ENCODE results near the gene PLXNA1.

DNA sequence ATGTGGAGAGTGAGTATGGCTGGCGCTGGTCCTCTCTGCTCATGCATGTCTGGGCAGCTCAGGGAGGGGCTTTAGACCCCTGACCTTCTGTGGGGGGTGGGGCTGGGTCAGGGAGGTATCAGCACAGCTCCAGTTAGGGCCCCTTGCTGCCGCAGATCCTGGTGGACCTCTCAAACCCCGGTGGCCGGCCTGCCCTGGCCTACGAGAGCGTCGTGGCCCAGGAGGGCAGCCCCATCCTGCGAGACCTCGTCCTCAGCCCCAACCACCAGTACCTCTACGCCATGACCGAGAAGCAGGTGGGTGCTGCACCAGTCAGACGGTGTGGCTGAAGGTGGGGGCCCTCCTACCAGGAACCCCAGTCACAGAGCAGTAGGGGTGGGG is 20.2 kb downstream of the PLXNA1 start:
- TF ChIP-seq ZNF274 (IDR thresholded peaks at IDR 0.05; ENCODE audit: low read length) (no peak), ZNF274 (tag by site-specific recombination; IDR thresholded peaks at IDR 0.05; ENCODE audit: borderline replicate concordance) (no peak), ZBTB20 (tag by site-specific recombination; IDR thresholded peaks at IDR 0.05) (no peak), YY1 (tag by site-specific recombination; IDR thresholded peaks at IDR 0.05) (no peak), SETDB1 (IDR thresholded peaks at IDR 0.05; ENCODE audit: insufficient read length, low read length) (no peak)
- TF ChIP-seq, protein P1, sequence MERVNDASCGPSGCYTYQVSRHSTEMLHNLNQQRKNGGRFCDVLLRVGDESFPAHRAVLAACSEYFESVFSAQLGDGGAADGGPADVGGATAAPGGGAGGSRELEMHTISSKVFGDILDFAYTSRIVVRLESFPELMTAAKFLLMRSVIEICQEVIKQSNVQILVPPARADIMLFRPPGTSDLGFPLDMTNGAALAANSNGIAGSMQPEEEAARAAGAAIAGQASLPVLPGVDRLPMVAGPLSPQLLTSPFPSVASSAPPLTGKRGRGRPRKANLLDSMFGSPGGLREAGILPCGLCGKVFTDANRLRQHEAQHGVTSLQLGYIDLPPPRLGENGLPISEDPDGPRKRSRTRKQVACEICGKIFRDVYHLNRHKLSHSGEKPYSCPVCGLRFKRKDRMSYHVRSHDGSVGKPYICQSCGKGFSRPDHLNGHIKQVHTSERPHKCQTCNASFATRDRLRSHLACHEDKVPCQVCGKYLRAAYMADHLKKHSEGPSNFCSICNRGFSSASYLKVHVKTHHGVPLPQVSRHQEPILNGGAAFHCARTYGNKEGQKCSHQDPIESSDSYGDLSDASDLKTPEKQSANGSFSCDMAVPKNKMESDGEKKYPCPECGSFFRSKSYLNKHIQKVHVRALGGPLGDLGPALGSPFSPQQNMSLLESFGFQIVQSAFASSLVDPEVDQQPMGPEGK (tag by site-specific recombination; IDR thresholded peaks at IDR 0.05), result no peak
- TF ChIP-seq, protein P2, sequence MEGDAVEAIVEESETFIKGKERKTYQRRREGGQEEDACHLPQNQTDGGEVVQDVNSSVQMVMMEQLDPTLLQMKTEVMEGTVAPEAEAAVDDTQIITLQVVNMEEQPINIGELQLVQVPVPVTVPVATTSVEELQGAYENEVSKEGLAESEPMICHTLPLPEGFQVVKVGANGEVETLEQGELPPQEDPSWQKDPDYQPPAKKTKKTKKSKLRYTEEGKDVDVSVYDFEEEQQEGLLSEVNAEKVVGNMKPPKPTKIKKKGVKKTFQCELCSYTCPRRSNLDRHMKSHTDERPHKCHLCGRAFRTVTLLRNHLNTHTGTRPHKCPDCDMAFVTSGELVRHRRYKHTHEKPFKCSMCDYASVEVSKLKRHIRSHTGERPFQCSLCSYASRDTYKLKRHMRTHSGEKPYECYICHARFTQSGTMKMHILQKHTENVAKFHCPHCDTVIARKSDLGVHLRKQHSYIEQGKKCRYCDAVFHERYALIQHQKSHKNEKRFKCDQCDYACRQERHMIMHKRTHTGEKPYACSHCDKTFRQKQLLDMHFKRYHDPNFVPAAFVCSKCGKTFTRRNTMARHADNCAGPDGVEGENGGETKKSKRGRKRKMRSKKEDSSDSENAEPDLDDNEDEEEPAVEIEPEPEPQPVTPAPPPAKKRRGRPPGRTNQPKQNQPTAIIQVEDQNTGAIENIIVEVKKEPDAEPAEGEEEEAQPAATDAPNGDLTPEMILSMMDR (tag by site-specific recombination; IDR thresholded peaks at IDR 0.05), result no peak

All from HEK293 (cell line).